MM.1S (cell line): Measurements from ENCODE around the gene DOK3.

ENCODE experiments used
- EZH2 ChIP-seq: fragments of 300-600 bp; sonication (generic); optimal IDR thresholded peaks from 2 replicates; pipeline ENCODE3; 2017; ENCODE audit warnings: low read depth, mild to moderate bottlenecking, antibody characterized with exemption, low read length, mixed read lengths
- EZH2phosphoT487 ChIP-seq: fragments of 300-600 bp; sonication (generic); IDR thresholded peaks from 2 replicates; pipeline ENCODE4 v1.6.1; 2018; ENCODE audit warnings: antibody characterized with exemption, low read length
- TF ChIP-seq, protein P1 (sequence below): fragments of 300-600 bp; sonication (generic); IDR thresholded peaks from 2 replicates; pipeline ENCODE4 v1.5.1; 2016; ENCODE audit warnings: antibody characterized with exemption, low read length, mixed read lengths

DNA sequence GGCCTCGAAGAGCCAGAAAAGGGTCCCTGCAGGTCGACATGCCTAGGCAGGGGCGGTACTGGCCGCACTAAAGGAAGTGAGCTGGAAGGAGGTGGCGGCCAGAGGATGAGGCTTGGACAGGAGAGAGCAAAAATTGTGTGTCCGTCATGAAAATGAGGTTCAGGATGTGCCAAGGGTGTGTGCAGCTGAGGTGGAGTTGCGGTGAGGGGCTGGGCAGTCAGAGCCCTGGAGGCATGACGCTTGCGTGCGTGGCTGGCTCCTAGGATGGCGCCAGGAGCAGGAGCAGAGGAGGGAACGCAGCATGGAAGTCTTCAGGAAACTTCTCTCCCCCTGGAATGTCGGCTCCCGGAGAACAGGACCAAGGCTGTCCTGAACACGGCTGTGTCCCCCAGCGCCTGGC is 6.7 kb downstream of the DOK3 start:
- TF ChIP-seq, protein P1, sequence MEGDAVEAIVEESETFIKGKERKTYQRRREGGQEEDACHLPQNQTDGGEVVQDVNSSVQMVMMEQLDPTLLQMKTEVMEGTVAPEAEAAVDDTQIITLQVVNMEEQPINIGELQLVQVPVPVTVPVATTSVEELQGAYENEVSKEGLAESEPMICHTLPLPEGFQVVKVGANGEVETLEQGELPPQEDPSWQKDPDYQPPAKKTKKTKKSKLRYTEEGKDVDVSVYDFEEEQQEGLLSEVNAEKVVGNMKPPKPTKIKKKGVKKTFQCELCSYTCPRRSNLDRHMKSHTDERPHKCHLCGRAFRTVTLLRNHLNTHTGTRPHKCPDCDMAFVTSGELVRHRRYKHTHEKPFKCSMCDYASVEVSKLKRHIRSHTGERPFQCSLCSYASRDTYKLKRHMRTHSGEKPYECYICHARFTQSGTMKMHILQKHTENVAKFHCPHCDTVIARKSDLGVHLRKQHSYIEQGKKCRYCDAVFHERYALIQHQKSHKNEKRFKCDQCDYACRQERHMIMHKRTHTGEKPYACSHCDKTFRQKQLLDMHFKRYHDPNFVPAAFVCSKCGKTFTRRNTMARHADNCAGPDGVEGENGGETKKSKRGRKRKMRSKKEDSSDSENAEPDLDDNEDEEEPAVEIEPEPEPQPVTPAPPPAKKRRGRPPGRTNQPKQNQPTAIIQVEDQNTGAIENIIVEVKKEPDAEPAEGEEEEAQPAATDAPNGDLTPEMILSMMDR, result no peak
- TF ChIP-seq EZH2, result no peak
- no peak for TF ChIP-seq EZH2phosphoT487
